T-cell (primary cell): ENCODE data around the gene RSPO1. TPM values are rescaled to one million over a fixed set of nuclear protein-coding genes. Genes with fewer than 3 reads are reported as not detected.

Source experiments
- ATAC-seq, 4 experiments: fragments of 200-7000 bp in 3 of 4; fragments of 150-1000 bp in 1 of 4; cut with Tn5 transposase; replicated peaks in 1 of 4; 1 replicate in 3 of 4; 2 replicates in 1 of 4; pipeline ENCODE4 v1.10.0; 2021; ENCODE audit warnings: moderate library complexity in 3 of 4, mild to moderate bottlenecking in 2 of 4, moderate number of reproducible peaks in 1 of 4
- CTCF ChIA-PET, 2 donors: fragments of 300-600 bp; sonication (Branson Sonifier 250); formaldehyde crosslinking; loops; one replicate each; lab custom pipeline; 2022; ENCODE audit warnings: antibody characterized with exemption in 2 of 2; lab: Charles Lee
- POLR2A ChIA-PET, 2 donors: fragments of 300-600 bp; sonication (Branson Sonifier 250); formaldehyde crosslinking; loops; one replicate each; lab custom pipeline; 2022; ENCODE audit warnings: antibody characterized with exemption in 2 of 2; lab: Charles Lee
- DNase-seq, 35 experiments: peaks; one replicate each; pipeline versions ENCODE4 v3.0.0 to v3.0.0-alpha.2; 2013 to 2023
- H3K27ac ChIP-seq: one replicate; pipeline ENCODE4 v1.5.1; 2013; ENCODE audit warnings: low read length
- H3K27me3 ChIP-seq, 2 experiments: replicated peaks in 1 of 2; 1 replicate in 1 of 2; 2 replicates in 1 of 2; pipeline versions ENCODE4 v1.6.1 to v1.7.0; 2013; ENCODE audit warnings: low read length in 1 of 2, mixed read lengths in 1 of 2; ENCODE audit not compliant: control insufficient read depth in 2 of 2, insufficient read depth in 2 of 2; ENCODE audit errors: extremely low read depth in 1 of 2
- H3K36me3 ChIP-seq, 2 donors: 1 replicate in 1 of 2; 2 replicates in 1 of 2; pipeline versions ENCODE4 v1.6.1 to v1.7.0; 2013; ENCODE audit warnings: low read length in 1 of 2; ENCODE audit not compliant: control insufficient read depth in 2 of 2, insufficient read depth in 1 of 2; ENCODE audit errors: extremely low read depth in 1 of 2
- H3K4me1 ChIP-seq, 2 experiments: 1 replicate in 1 of 2; 2 replicates in 1 of 2; pipeline versions ENCODE4 v1.6.1 to v1.7.0; 2013; ENCODE audit warnings: low read length in 2 of 2, mixed read lengths in 1 of 2; ENCODE audit not compliant: insufficient read depth in 2 of 2, control insufficient read depth in 1 of 2; ENCODE audit errors: extremely low read depth in 1 of 2
- H3K4me3 ChIP-seq, 2 donors: 1 replicate in 1 of 2; 2 replicates in 1 of 2; pipeline versions ENCODE4 v1.5.1 to v1.7.0; 2013; ENCODE audit warnings: mild to moderate bottlenecking in 2 of 2, low read length in 1 of 2, moderate library complexity in 1 of 2; ENCODE audit not compliant: control insufficient read depth in 1 of 2; ENCODE audit errors: extremely low read depth in 1 of 2
- H3K9me3 ChIP-seq: 2 replicates; pipeline ENCODE4 v1.7.0; 2013
- H3K27ac Mint-ChIP-seq, 2 donors: one replicate each; pipeline ENCODE4 v1.8.0; 2020 to 2021; ENCODE audit warnings: mild to moderate bottlenecking in 2 of 2, mixed read lengths in 2 of 2
- H3K27me3 Mint-ChIP-seq, 2 donors: one replicate each; pipeline ENCODE4 v1.8.0; 2021 to 2022; ENCODE audit warnings: mixed read lengths in 2 of 2
- H3K36me3 Mint-ChIP-seq: one replicate; pipeline ENCODE4 v1.8.0; 2021; ENCODE audit warnings: mixed read lengths
- H3K4me1 Mint-ChIP-seq, 3 donors: one replicate each; pipeline ENCODE4 v1.8.0; 2020 to 2022; ENCODE audit warnings: mixed read lengths in 3 of 3, mild to moderate bottlenecking in 1 of 3
- H3K4me3 Mint-ChIP-seq, 3 donors: one replicate each; pipeline ENCODE4 v1.8.0; 2020 to 2022; ENCODE audit warnings: mild to moderate bottlenecking in 3 of 3, mixed read lengths in 3 of 3, moderate library complexity in 3 of 3
- H3K9me3 Mint-ChIP-seq, 3 donors: one replicate each; pipeline ENCODE4 v1.8.0; 2020 to 2022; ENCODE audit warnings: mixed read lengths in 3 of 3
- WGBS: methylation state at CpG from one replicate; pipeline ENCODE4 v1.1.5; 2013; ENCODE audit warnings: missing lambda C conversion rate; ENCODE audit not compliant: insufficient coverage; 5-methylcytosine and 5-hydroxymethylcytosine counted together
- total RNA-seq, 35 experiments: library from RNA in 6 of 35; stranded (reverse) in 6 of 35; fragments of 120-200 nt in 1 of 35; gene quantifications; one replicate each; pipeline versions ENCODE4 v1.2.1 to v1.2.4 and lab custom pipeline; 2013 to 2026

Gene RSPO1
- total RNA-seq, 5 donors from 2014 or later (not counting 1 experiment from before 2014, with no cell fraction given): not detected

DNA sequence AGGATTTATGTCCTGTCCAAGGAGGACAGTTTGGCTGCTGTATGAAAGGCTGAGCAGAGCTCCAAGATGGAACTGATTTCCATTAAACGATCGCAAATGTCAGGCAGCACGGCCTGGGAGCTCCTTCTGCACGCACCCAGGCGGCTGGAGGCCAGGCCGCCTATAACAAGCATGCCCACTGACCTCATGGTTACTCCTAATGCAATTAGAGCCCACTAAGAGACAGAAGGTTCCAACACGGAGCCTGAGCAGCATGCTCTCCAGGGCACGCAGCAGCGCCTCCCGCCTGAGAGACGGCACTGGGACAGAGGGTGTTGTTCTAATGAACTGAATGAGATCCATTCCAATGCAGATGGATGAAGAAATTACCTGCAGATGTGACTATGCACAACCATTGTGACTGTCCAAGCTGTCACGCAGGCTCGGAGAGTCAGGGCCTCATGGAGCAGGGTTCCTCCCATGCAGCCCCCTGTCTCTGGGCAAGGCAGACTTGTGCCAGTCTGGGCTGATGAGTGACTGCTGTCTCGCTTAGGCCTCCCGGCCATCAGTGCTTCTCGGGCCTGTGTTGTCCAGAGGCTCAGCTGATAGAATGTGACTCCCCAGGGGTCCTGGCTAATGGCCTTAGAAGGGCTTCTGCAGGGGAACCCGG, 32.5 kb upstream of the RSPO1 start:
- no peaks in the 10 kb centered on the region for H3K9me3 ChIP-seq
- CTCF ChIA-PET: interaction anchor here in 1 of 2 donors (0.7 kb wide), 1 partner anchor 98 kb away, joined by 3 read pairs; no protein-coding TSS in a partner anchor
- DNase-seq: no peak
- peaks cover 0 to 54% of the 10 kb centered on the region in 2 experiments for H3K27me3 ChIP-seq
- H3K36me3 ChIP-seq: no peaks in the 10 kb centered on the region
- no peak for ATAC-seq
- POLR2A ChIA-PET: no interaction called here
- H3K4me3 Mint-ChIP-seq: no peak overlapping the region
- no peak overlapping the region for H3K27ac Mint-ChIP-seq
- no peaks in the 10 kb centered on the region for H3K4me1 ChIP-seq
- no peaks in the 10 kb centered on the region for H3K36me3 Mint-ChIP-seq
- H3K27me3 Mint-ChIP-seq: peaks cover 4 to 7% of the 10 kb centered on the region in 2 donors
- no peaks in the 10 kb centered on the region for H3K9me3 Mint-ChIP-seq
- no peak overlapping the region for H3K27ac ChIP-seq
- no peak overlapping the region for H3K4me3 ChIP-seq
- peaks cover 0 to 2% (median 0%) of the 10 kb centered on the region in 3 donors for H3K4me1 Mint-ChIP-seq
- 89% methylated on average over 17 of the region's 17 CpGs for WGBS

DNA sequence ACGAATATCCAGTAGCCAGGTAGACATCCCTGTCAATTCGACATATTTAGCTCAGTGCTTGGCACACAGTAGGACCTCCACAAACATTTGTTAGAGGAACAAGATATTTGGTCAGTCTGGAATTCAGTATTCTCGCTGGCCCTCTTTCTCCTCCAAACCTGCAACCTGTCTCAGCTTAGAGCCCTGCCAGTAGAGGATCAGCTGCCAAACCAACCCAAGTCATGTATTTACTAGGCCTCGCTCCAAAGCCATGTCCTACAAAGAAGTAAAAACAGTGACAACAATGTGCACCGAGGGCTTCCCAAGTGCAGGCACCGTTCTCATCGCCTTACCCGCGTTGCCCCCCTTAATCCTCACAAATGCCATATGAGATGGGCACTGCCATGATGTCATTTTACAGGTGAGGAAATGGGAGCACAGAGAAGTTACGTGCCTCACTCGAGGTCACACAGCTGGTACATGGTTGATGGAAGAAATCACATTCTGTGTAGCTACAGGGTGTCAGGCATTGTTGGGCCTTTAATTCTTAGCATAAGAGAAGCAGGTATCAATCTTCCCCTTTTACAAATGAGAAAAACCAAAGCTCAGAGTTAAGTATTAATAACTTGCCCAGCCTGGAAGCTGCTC, 31.7 kb upstream of the RSPO1 start:
- no peak for ATAC-seq
- no peak overlapping the region for H3K4me3 Mint-ChIP-seq

DNA sequence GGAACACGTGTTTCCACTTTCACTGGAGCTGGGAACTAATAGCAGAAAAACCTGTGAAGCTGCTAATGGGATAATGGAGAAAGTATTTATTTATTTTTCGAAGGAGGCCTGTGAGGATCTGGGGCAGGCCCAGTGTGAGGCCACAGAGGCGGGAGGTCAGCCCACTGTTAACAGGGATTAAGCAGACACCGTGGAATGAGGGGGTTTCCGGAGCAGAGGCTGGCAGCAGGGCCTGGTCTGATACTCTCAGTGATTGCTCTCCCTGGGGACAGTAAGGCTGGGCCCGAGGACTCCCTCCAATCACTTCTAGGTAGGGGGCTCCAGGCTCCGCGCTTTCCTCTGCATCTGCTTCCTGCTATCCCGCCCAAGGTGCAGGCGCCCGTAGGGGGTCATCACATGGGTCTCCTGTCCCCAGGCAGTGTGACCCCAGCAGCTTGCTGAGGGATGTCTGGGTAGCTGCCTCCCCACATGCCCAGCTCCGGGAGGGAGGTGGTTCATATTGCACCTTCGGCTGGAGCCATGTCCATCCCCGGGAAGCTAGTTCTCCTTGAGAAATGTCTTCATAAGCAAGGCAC, 28.8 kb upstream of the RSPO1 start:
- no peak overlapping the region for H3K4me3 ChIP-seq
- no peaks in the 10 kb centered on the region for H3K9me3 Mint-ChIP-seq
- POLR2A ChIA-PET: no interaction called here
- ATAC-seq (no peak), DNase-seq (no peak)
- no peak overlapping the region for H3K27ac Mint-ChIP-seq
- CTCF ChIA-PET: no interaction called here
- H3K36me3 ChIP-seq: no peaks in the 10 kb centered on the region
- no peaks in the 10 kb centered on the region for H3K4me1 Mint-ChIP-seq
- H3K36me3 Mint-ChIP-seq: no peaks in the 10 kb centered on the region
- H3K27me3 ChIP-seq: peaks cover 0 to 52% of the 10 kb centered on the region in 2 experiments
- H3K27me3 Mint-ChIP-seq: peaks cover 8% of the 10 kb centered on the region in 2 donors
- WGBS: 80% methylated on average over 11 of the region's 14 CpGs
- no peak overlapping the region for H3K27ac ChIP-seq
- no peak overlapping the region for H3K4me3 Mint-ChIP-seq
- H3K4me1 ChIP-seq: no peaks in the 10 kb centered on the region
- no peaks in the 10 kb centered on the region for H3K9me3 ChIP-seq

More for the DNA sequence above, 31.7 kb upstream of the RSPO1 start:
- CTCF ChIA-PET: interaction anchor here in 1 of 2 donors (0.7 kb wide), 1 partner anchor 97 kb away, joined by 3 read pairs; no protein-coding TSS in a partner anchor
- DNase-seq: no peak
- H3K27me3 Mint-ChIP-seq: peaks cover 4% of the 10 kb centered on the region in 2 donors
- no peaks in the 10 kb centered on the region for H3K9me3 ChIP-seq
- H3K4me3 ChIP-seq: no peak overlapping the region
- 74% methylated on average over 2 of the region's 11 CpGs for WGBS
- H3K36me3 ChIP-seq: no peaks in the 10 kb centered on the region
- H3K4me1 ChIP-seq: no peaks in the 10 kb centered on the region
- peaks cover 0 to 49% of the 10 kb centered on the region in 2 experiments for H3K27me3 ChIP-seq
- POLR2A ChIA-PET: no interaction called here
- H3K36me3 Mint-ChIP-seq: no peaks in the 10 kb centered on the region
- no peak overlapping the region for H3K27ac ChIP-seq
- H3K27ac Mint-ChIP-seq: no peak overlapping the region
- H3K4me1 Mint-ChIP-seq: no peaks in the 10 kb centered on the region
- no peaks in the 10 kb centered on the region for H3K9me3 Mint-ChIP-seq

DNA sequence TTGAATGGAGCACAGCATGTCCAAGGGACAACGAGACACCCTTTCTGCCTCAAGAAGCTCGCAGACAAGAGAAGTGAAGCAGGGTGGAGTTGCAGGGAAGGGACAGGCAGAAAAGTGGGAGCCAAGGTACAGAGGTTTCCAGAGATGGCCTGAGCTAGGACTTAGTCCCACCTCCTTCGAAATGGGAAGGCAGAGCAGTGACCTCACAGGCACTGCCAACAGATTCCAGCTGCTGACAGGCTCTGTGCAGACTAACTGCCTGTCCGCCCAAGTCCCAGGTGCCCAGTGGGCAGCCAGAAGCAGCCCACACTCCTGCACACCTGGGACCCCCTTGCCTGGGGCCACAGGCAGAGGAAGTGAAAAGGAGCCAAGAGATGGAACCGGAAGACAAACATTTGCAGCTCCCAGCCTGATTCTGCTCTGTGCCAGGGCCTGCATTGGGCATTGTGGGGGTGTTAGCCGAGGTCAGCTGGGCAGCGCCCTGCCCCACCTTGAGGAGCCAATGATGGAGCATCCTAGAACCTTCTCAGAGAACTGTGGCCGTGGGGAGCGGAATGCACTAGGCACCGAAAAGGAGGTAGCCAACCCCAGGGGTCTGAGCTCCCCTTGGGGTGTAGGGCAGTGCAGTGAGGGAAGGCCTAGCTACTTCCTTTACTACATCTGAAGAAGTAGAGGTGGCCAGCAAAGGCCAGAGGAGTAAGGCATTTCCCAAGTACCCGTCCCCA, 27.5 kb upstream of the RSPO1 start:
- no peak for DNase-seq
- H3K4me3 Mint-ChIP-seq: no peak overlapping the region
- no peaks in the 10 kb centered on the region for H3K36me3 Mint-ChIP-seq
- Histone ChIP-seq H3K9me3 (no peaks in the 10 kb centered on the region), H3K4me3 (no peak overlapping the region), H3K27ac (no peak overlapping the region), H3K27me3 (peaks cover 0 to 53% of the 10 kb centered on the region in 2 experiments), H3K36me3 (no peaks in the 10 kb centered on the region), H3K4me1 (no peaks in the 10 kb centered on the region)
- H3K4me1 Mint-ChIP-seq: no peaks in the 10 kb centered on the region
- no peak overlapping the region for H3K27ac Mint-ChIP-seq
- CTCF ChIA-PET: interaction anchor here in 1 of 2 donors (0.9 kb wide), 1 partner anchor 59 kb away, joined by 3 read pairs; no protein-coding TSS in a partner anchor
- POLR2A ChIA-PET: no interaction called here
- peaks cover 11 to 14% of the 10 kb centered on the region in 2 donors for H3K27me3 Mint-ChIP-seq
- ATAC-seq: no peak
- WGBS: 90% methylated on average over 7 of the region's 11 CpGs
- H3K9me3 Mint-ChIP-seq: no peaks in the 10 kb centered on the region

DNA sequence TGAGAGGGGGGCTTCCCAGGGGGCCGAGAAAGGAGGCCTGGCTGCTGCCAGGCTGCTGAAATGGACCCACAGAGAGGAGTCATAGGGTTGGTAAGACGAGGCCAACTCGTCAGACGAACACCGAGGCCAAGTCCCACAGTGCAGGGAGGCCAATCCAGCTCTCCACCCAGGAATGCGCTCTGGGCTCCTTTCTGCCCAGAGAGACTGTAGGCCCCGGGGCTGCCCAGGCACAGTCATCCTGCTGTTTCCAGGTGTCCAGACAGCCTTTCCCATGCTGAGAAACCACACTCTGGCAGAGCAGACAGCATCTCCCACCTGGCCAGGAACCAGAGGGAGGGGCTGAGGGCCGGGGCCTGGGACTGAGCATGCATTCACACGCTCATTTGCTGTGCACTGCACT, 26.7 kb upstream of the RSPO1 start:
- WGBS: 74% methylated on average over 9 of the region's 9 CpGs
- Histone ChIP-seq H3K27ac (no peak overlapping the region), H3K4me3 (no peak overlapping the region), H3K4me1 (no peaks in the 10 kb centered on the region), H3K27me3 (peaks cover 0 to 50% of the 10 kb centered on the region in 2 experiments), H3K36me3 (no peaks in the 10 kb centered on the region), H3K9me3 (no peaks in the 10 kb centered on the region)
- ATAC-seq: no peak
- no peak for DNase-seq
- Mint-ChIP-seq H3K9me3 (no peaks in the 10 kb centered on the region), H3K27me3 (peaks cover 11 to 16% of the 10 kb centered on the region in 2 donors), H3K36me3 (no peaks in the 10 kb centered on the region), H3K4me3 (no peak overlapping the region), H3K4me1 (no peaks in the 10 kb centered on the region), H3K27ac (no peak overlapping the region)
- ChIA-PET CTCF (interaction anchor here in 1 of 2 donors (0.9 kb wide), 1 partner anchor 58 kb away, joined by 3 read pairs; no protein-coding TSS in a partner anchor), POLR2A (no interaction called here)

DNA sequence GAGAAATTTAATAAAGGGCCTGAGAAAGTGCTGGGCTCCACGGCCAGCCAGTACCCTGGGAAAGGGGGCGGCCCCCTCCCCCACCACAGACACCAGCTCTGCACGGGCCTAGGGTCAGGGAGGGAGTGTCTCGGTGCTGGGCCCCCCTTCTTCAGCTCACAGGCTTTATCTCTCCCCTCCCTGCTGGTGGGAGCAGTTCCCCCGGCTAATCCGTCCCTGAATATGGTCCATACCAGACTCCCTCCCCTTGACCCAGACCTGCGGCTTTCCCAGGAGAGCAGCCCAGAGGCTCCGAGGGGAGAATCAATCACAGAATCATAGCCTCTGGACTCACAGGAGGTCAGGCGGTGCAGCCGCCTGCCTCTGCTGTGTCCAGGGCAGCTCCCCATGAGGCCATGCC, 26.0 kb upstream of the RSPO1 start:
- no peak for DNase-seq

More for the DNA sequence above, 26.0 kb upstream of the RSPO1 start:
- no peak overlapping the region for H3K4me3 Mint-ChIP-seq
- H3K9me3 ChIP-seq: no peaks in the 10 kb centered on the region
- H3K27me3 ChIP-seq: peaks cover 0 to 48% of the 10 kb centered on the region in 2 experiments
- H3K4me1 ChIP-seq: no peaks in the 10 kb centered on the region
- ATAC-seq: no peak
- 69% methylated on average over 4 of the region's 10 CpGs for WGBS
- no peaks in the 10 kb centered on the region for H3K9me3 Mint-ChIP-seq
- H3K27ac ChIP-seq: no peak overlapping the region
- CTCF ChIA-PET: no interaction called here
- H3K4me3 ChIP-seq: no peak overlapping the region
- POLR2A ChIA-PET: no interaction called here
- H3K27me3 Mint-ChIP-seq: peaks cover 9 to 16% of the 10 kb centered on the region in 2 donors
- H3K27ac Mint-ChIP-seq: no peak overlapping the region
- H3K4me1 Mint-ChIP-seq: no peaks in the 10 kb centered on the region
- no peaks in the 10 kb centered on the region for H3K36me3 ChIP-seq
- H3K36me3 Mint-ChIP-seq: no peaks in the 10 kb centered on the region
